Ovary (tissue), 3 donors: Measurements from ENCODE around the gene LRRTM4.

Experiments
- EP300 ChIP-seq: sonication (generic); formaldehyde crosslinking; IDR thresholded peaks from one replicate; pipeline ENCODE4 v1.6.1; 2017; ENCODE audit warnings: antibody characterized with exemption
- POLR2A ChIP-seq: fragments of 450-650 bp; IDR thresholded peaks from one replicate; pipeline ENCODE4 v1.6.1; 2017; ENCODE audit warnings: antibody characterized with exemption, mild to moderate bottlenecking, moderate library complexity
- TF ChIP-seq, protein P1 (sequence below), 3 donors: fragments of 450-650 bp in 2 of 3; fragments of 200-600 bp in 1 of 3; IDR thresholded peaks; one replicate each; pipeline versions ENCODE4 v1.5.1 to v1.8.0; 2016 to 2022; ENCODE audit warnings: antibody characterized with exemption in 3 of 3, mild to moderate bottlenecking in 1 of 3
- donor health status: DM: no; HTN: no; CAD: no.

DNA sequence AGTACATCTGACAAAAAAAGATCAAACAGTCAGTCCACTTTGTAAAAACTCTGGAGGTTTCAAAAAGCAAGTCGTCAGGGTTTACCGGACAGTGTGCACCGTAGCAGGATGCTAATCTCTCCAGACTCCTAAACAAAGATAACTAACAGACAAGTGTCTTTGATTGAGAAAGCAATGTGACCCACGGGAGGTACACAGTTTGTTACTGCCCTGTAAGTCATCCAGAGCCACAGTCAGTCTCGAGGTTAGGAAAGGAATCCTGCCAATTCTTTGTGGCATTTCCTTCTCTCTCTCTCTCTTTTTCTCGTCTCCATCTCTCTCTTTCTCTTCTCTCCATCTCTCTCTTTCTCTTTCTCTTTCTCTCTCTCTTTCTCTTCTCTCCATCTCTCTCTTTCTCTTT lies 42.8 kb downstream of the LRRTM4 start:
- TF ChIP-seq, protein P1, sequence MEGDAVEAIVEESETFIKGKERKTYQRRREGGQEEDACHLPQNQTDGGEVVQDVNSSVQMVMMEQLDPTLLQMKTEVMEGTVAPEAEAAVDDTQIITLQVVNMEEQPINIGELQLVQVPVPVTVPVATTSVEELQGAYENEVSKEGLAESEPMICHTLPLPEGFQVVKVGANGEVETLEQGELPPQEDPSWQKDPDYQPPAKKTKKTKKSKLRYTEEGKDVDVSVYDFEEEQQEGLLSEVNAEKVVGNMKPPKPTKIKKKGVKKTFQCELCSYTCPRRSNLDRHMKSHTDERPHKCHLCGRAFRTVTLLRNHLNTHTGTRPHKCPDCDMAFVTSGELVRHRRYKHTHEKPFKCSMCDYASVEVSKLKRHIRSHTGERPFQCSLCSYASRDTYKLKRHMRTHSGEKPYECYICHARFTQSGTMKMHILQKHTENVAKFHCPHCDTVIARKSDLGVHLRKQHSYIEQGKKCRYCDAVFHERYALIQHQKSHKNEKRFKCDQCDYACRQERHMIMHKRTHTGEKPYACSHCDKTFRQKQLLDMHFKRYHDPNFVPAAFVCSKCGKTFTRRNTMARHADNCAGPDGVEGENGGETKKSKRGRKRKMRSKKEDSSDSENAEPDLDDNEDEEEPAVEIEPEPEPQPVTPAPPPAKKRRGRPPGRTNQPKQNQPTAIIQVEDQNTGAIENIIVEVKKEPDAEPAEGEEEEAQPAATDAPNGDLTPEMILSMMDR (IDR thresholded peaks at IDR 0.05) = no peak
- TF ChIP-seq POLR2A (no peak), EP300 (no peak)
